Ishikawa (cell line): ENCODE measurements around the gene NFE2L3.

Experiments used
- CEBPB ChIP-seq: IDR thresholded peaks from 2 replicates; pipeline ENCODE4 v1.6.1; 2012
- CREB1 ChIP-seq: IDR thresholded peaks from 2 replicates; pipeline ENCODE4 v1.6.1; 2012; ENCODE audit warnings: low read depth
- EGR1 ChIP-seq: IDR thresholded peaks from 2 replicates; pipeline ENCODE4 v1.6.1; 2012
- EP300 ChIP-seq: IDR thresholded peaks from 2 replicates; pipeline ENCODE4 v1.6.1; 2012; ENCODE audit warnings: borderline replicate concordance
- FOXM1 ChIP-seq: IDR thresholded peaks from 2 replicates; pipeline ENCODE4 v1.6.1; 2012; ENCODE audit warnings: low read depth, borderline replicate concordance
- MAX ChIP-seq: IDR thresholded peaks from 2 replicates; pipeline ENCODE4 v1.6.1; 2012
- NFIC ChIP-seq: IDR thresholded peaks from 2 replicates; pipeline ENCODE4 v1.6.1; 2012
- RAD21 ChIP-seq: IDR thresholded peaks from 2 replicates; pipeline ENCODE4 v1.6.1; 2012; ENCODE audit warnings: low read depth
- REST ChIP-seq: IDR thresholded peaks from 2 replicates; pipeline ENCODE4 v1.6.1; 2012; ENCODE audit warnings: low read depth, mild to moderate bottlenecking
- TAF1 ChIP-seq: IDR thresholded peaks from 2 replicates; pipeline ENCODE4 v1.6.1; 2012; ENCODE audit warnings: low read depth, mild to moderate bottlenecking
- TCF12 ChIP-seq: IDR thresholded peaks from 2 replicates; pipeline ENCODE4 v1.6.1; 2012; ENCODE audit warnings: low read depth
- TEAD4 ChIP-seq: IDR thresholded peaks from 2 replicates; pipeline ENCODE4 v1.6.1; 2012
- USF1 ChIP-seq: IDR thresholded peaks from 2 replicates; pipeline ENCODE4 v1.6.1; 2012
- YY1 ChIP-seq: IDR thresholded peaks from 2 replicates; pipeline ENCODE4 v1.6.1; 2012; ENCODE audit warnings: low read depth
- ZBTB7A ChIP-seq: IDR thresholded peaks from 2 replicates; pipeline ENCODE4 v1.6.1; 2012; ENCODE audit warnings: low read depth

The NFE2L3 gene

GRCh38 chr7:26212921-26213718 is 61.1 kb downstream of the NFE2L3 start:
- TF ChIP-seq EGR1, result no peak
- TF ChIP-seq TCF12, result no peak
- no peak for TF ChIP-seq ZBTB7A
- TF ChIP-seq USF1, result no peak
- TF ChIP-seq EP300, result no peak
- TF ChIP-seq TEAD4, result no peak
- TF ChIP-seq CEBPB, result no peak
- TF ChIP-seq REST, result no peak
- no peak for TF ChIP-seq TAF1
- no peak for TF ChIP-seq RAD21
- no peak for TF ChIP-seq FOXM1
- no peak for TF ChIP-seq YY1
- TF ChIP-seq NFIC, result no peak
- TF ChIP-seq CREB1, result no peak
- no peak for TF ChIP-seq MAX

- TF ChIP-seq TCF12, result no peak
- TF ChIP-seq REST, result no peak
- no peak for TF ChIP-seq RAD21
- no peak for TF ChIP-seq CEBPB
Measured at GRCh38 chr7:26213807-26214515, 62.0 kb downstream of the NFE2L3 start.

- TF ChIP-seq YY1 (no peak), CREB1 (no peak), USF1 (no peak), RAD21 (no peak), CEBPB (no peak), TAF1 (no peak), FOXM1 (no peak), TCF12 (no peak)
Measured at GRCh38 chr7:26216049-26216448, 64.1 kb downstream of the NFE2L3 start.

- TF ChIP-seq EP300, result no peak
- no peak for TF ChIP-seq TAF1
- no peak for TF ChIP-seq YY1
- no peak for TF ChIP-seq ZBTB7A
- TF ChIP-seq REST, result no peak
- no peak for TF ChIP-seq TEAD4
- TF ChIP-seq FOXM1, result no peak
- no peak for TF ChIP-seq NFIC
- TF ChIP-seq EGR1, result no peak
- TF ChIP-seq MAX, result no peak
- TF ChIP-seq CEBPB, result no peak
Measured at GRCh38 chr7:26224359-26224758, 72.4 kb downstream of the NFE2L3 start.
